HG03378 (cell line): ENCODE results near the gene CHST13.

Source experiments
- ATAC-seq: cut with Tn5 transposase; IDR thresholded peaks from one replicate; pipeline ENCODE4 v1.9.1; 2021; ENCODE audit warnings: mild to moderate bottlenecking, moderate library complexity; ENCODE audit not compliant: unreplicated experiment

Gene CHST13

GRCh38 chr3:126539558-126540250 is 15.7 kb downstream of the CHST13 start:
- ATAC-seq: no peak

DNA sequence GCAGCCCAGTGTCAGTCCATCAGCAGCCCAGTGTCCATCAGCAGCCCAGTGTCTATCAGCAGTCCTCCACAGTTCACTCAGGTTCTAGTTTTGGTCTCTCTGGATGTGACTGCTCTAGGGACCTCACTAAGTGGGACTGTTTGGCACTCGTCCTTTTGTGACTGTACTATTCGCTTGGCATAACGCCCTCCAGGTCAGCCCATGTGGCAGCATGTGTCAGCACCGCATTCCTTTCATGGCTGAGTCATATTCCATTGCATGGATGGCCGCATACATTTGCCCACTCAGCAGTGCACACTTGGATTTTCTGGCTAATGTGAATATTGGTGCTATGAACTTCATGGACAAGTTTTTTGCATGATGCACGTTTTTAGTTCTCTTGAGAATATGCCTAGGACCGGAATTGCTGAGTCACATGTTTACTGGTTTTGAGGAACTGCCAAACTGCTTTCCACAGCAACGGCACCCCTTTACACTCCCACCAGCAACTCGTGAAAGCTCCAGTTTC is 16.4 kb downstream of the CHST13 start:
- no peak for ATAC-seq

- ATAC-seq: no peak
These were observed 17.1 kb downstream of the CHST13 start for GRCh38 chr3:126540951-126541627.

DNA sequence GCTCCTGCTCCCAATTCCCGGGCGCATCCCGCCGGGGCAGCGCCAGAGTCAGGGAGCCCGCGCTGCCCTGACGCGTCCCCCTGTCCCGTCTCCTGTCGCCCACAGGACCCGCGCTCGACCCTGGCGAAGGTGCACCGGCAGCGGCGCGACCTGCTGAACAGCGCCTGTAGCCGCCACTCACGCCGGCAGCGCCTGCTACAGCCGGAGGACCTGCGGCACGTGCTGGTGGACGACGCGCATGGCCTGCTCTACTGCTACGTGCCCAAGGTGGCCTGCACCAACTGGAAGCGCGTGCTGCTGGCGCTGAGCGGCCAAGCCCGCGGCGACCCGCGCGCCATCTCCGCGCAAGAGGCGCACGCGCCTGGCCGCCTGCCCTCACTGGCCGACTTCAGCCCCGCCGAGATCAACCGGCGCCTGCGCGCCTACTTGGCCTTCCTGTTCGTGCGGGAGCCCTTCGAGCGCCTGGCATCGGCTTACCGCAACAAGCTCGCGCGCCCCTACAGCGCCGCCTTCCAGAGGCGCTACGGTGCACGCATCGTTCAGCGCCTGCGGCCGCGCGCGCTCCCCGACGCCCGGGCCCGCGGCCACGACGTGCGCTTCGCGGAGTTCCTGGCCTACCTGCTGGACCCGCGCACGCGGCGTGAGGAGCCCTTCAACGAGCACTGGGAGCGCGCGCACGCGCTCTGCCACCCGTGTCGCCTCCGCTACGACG is 17.8 kb downstream of the CHST13 start:
- no peak for ATAC-seq

DNA sequence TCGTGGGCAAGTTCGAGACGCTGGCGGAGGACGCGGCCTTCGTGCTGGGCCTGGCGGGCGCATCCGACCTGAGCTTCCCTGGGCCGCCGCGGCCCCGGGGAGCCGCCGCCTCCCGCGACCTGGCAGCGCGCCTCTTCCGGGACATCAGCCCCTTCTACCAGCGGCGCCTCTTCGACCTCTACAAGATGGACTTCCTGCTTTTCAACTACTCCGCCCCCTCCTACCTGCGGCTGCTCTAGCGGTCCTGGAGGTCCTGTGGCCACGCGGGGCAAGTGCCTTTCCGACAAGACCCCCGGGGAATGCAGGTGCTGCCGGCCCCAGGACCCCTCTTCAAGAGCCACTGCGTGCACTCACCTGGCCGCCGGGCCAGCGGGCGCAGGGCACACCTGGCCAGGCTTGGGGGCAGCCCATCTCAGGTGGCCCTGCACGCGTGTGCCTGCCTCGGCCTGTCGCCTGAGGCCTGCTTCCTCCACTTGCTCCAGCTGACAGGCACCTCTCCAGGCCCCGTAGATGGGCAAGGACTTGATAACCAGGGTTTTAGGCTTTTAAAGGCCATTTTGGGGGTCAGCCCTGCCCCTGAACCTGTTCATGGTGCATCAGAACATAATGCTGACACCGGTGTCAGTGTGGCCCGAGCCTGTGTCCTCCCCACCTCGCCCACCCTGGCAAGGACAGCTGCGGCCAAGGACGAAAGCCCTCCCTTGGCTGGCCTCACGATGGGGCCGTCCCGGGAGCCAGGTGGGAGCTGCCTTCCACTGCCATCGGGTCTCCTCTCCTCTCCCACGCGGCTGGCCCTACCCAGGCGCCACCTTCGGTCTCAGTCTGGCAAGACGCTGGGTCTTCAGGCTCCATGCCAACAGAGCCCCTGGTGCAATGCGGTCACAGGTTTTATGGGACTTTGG is 18.6 kb downstream of the CHST13 start:
- ATAC-seq: no peak

GRCh38 chr3:126543457-126544061 is 19.6 kb downstream of the CHST13 start:
- ATAC-seq: no peak

DNA sequence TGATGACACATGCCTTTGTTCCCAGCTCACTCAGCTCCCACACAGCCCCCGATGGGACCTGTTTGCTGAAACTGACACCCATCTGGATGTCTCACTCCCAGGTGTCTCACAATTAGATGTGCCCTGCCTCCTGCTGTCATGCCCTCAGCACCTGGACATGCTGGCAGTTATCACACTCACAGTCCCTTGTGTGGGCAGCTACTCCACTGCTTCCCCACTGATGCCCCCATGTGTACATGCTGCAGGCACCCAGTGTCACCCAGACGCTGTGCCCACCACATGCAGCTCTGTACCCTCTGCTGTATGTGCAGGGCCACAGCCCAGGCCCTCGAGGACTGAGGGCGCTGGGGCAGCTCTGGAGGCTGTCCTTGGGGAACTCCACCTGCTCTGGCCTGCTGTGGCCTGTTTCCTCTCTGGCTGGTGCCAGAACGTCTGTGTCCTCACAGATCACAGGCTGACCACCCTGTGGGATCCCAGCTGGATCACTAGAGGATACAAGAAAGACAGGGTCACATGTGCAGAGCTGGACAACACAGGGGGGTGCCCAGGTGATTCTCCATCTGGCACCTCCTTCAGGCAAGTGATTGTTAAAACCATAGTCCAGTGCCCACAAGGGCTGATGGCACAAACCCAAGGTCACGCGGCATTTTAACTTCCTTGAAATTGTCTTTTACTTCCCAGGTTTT is 20.8 kb downstream of the CHST13 start:
- no peak for ATAC-seq

DNA sequence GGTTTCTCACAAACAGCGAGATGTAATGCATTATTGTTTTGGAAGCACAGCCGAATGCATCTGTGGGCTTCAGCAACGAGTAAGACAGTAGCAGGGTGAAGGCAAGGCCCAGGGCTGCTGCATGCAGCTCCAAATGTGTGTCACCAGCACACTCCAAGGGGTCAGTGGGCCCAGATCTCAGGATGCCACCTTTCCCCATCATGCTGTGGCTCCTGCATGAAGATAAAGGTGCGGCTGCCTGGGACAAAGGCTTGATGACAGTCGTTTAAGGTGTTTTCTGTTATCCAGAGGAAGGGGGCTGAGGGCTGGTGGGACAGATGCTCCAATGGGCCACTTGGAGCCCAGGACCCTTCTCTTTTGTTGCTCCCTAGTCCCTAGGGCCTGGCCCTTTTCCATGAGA is 21.6 kb downstream of the CHST13 start:
- no peak for ATAC-seq

GRCh38 chr3:126546013-126546412 is 22.1 kb downstream of the CHST13 start:
- ATAC-seq: no peak

DNA sequence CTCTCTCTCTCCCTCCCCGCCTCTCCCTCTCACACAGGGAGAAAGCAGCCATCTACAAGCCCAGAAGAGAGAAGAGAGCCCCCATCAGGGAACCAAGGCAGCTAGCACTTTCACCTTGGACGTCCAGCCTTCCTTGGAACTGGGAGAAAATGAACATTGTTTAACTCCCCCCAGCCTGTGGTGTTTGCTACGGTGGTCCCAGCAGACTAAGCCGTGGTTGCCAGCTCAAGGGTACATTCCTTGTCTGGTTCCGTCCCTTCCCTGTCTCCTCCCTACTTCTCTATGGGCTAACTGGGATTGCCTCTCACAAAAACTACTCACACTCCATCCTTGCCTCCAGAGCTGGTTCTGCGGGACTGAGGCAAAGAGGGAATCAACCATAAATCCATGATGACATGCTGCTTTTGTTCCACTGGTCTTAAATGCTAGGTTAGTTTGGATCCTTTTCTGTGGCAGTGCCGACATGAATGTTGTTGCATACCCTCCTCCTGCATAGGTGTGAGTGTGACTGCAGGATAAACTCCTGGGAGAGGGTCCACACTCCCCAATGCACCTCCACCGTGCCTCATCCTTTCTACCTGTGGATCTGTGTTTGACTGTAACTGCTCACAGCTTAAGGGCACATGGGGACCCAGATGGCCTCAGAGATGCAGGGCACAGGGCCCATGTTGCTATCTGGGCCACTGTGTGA is 22.7 kb downstream of the CHST13 start:
- no peak for ATAC-seq

DNA sequence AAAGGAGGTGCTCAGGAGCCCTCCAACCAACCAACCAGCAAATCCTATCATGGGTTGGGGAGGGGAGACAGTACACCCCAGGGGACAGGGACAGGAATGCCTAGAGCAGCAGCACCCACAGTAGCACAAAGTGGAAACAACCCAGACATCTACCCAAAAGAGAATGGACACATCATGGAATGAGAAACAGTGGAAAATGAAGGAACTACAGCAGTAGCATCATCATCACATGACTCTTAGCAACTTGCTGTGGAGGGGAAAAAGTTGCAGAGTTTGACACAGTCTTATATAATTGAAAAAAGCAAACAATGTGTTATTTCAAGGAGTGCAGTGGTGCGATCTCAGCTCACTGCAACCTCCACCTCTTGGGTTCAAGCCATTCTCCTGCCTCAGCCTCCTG is 23.8 kb downstream of the CHST13 start:
- no peak for ATAC-seq

GRCh38 chr3:126548556-126549466 is 24.9 kb downstream of the CHST13 start:
- no peak for ATAC-seq

DNA sequence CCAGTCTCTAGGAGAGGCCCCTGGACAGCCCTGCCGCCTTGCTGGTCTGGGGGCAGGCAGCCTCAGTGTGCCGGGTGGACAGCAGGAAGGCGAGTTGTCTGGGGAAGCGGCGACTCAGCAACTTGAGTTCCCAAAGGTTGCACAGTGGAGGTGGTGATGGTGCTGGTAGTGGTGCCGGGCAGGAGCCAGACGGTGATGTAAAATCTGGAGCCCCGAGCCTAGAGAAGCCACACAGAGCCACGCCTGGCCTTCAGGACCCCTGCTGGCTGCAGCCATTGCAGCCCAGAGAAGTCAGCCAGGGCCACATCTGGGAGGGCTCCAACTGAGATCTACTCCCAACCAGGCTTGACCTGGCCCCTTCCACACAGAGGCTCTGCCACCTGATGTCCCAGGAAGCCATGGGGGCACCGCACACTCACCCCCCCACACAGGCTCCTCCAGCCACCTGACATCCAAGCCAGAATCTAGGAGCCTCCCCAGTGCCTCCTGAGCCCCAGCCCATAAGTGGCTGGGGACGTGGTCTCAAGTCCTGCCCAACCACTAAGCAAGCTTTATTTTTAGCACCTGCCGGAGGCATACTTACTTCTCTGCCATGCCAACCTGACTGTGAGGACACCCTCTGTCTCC is 26.0 kb downstream of the CHST13 start:
- no peak for ATAC-seq

- no peak for ATAC-seq
These were observed 26.6 kb downstream of the CHST13 start for GRCh38 chr3:126550488-126551051.

DNA sequence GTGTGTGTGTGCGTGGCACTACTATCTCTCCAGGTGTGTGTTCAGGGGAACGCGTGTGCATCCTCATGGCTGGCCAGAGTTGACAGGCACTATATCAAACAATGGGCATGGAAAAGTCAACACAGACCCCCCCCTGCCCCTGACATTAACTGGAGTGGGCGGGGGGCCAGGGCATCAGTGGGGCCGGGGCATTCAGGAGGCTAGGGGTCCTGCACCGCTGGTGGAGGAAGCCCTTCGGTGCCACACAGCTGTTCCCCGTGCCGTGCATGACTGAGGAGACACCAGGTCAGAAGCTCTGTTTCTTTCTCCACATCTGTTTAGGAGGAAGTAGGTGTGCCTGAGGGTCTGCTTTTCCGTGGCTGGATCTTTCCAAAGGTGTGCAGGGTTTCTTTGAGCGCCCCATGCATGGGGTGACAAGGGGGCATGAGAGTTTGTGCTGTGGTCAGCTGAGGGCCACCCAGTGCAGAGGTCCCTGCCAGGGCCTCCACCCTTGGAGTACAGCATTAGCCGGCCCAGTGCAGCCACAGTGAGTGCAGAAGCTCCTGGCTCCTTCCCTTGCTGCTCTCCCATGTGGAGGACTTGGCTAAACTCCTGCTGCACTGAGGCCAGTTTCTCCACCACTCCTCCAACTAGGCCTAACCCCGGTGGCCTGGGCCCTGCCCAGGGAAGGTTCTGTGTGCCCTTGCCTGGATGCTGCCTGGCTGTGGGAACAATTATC is 27.3 kb downstream of the CHST13 start:
- ATAC-seq: no peak

- ATAC-seq: no peak
These were observed 28.1 kb downstream of the CHST13 start for GRCh38 chr3:126551839-126552687.
